B cell (primary cell): ENCODE results near the gene P2RY6.

Source experiments
- EZH2 ChIP-seq: IDR thresholded peaks from 2 replicates; pipeline ENCODE4 v1.6.1; 2012; ENCODE audit warnings: borderline replicate concordance, low read depth, mild to moderate bottlenecking, moderate library complexity, low read length; ENCODE audit not compliant: insufficient read depth, poor library complexity, severe bottlenecking
- TF ChIP-seq, protein P1 (sequence below): fragments of 200-600 bp; IDR thresholded peaks from one replicate; pipeline ENCODE4 v1.8.0; 2022; ENCODE audit warnings: antibody characterized with exemption, mild to moderate bottlenecking

- no peak for TF ChIP-seq EZH2
- TF ChIP-seq, protein P1, sequence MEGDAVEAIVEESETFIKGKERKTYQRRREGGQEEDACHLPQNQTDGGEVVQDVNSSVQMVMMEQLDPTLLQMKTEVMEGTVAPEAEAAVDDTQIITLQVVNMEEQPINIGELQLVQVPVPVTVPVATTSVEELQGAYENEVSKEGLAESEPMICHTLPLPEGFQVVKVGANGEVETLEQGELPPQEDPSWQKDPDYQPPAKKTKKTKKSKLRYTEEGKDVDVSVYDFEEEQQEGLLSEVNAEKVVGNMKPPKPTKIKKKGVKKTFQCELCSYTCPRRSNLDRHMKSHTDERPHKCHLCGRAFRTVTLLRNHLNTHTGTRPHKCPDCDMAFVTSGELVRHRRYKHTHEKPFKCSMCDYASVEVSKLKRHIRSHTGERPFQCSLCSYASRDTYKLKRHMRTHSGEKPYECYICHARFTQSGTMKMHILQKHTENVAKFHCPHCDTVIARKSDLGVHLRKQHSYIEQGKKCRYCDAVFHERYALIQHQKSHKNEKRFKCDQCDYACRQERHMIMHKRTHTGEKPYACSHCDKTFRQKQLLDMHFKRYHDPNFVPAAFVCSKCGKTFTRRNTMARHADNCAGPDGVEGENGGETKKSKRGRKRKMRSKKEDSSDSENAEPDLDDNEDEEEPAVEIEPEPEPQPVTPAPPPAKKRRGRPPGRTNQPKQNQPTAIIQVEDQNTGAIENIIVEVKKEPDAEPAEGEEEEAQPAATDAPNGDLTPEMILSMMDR, result no peak
Measured at GRCh38 chr11:73306069-73306841, 34.1 kb downstream of the P2RY6 start.
